ENCODE measurements around the gene COMT.

Gene COMT

GRCh38 chr22:19916941-19917340 lies 24.6 kb upstream of the COMT start:
- CTCF ChIA-PET = interaction anchor here (1.4 to 11.5 kb wide), 2 partner anchors 160 to 186 kb away, joined by 4 to 444 read pairs; no protein-coding TSS in a partner anchor
- POLR2A ChIA-PET = no interaction called here
- H3K4me3 ChIP-seq (ENCODE audit: low read depth, low read length) = no peak overlapping the region
- DNase-seq (ENCODE audit: low read depth, low spot score) = no peak
- TF ChIP-seq, protein P1, sequence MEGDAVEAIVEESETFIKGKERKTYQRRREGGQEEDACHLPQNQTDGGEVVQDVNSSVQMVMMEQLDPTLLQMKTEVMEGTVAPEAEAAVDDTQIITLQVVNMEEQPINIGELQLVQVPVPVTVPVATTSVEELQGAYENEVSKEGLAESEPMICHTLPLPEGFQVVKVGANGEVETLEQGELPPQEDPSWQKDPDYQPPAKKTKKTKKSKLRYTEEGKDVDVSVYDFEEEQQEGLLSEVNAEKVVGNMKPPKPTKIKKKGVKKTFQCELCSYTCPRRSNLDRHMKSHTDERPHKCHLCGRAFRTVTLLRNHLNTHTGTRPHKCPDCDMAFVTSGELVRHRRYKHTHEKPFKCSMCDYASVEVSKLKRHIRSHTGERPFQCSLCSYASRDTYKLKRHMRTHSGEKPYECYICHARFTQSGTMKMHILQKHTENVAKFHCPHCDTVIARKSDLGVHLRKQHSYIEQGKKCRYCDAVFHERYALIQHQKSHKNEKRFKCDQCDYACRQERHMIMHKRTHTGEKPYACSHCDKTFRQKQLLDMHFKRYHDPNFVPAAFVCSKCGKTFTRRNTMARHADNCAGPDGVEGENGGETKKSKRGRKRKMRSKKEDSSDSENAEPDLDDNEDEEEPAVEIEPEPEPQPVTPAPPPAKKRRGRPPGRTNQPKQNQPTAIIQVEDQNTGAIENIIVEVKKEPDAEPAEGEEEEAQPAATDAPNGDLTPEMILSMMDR (IDR thresholded peaks at IDR 0.05; ENCODE audit: insufficient read depth, low read length, missing control alignments) = no peak

DNA sequence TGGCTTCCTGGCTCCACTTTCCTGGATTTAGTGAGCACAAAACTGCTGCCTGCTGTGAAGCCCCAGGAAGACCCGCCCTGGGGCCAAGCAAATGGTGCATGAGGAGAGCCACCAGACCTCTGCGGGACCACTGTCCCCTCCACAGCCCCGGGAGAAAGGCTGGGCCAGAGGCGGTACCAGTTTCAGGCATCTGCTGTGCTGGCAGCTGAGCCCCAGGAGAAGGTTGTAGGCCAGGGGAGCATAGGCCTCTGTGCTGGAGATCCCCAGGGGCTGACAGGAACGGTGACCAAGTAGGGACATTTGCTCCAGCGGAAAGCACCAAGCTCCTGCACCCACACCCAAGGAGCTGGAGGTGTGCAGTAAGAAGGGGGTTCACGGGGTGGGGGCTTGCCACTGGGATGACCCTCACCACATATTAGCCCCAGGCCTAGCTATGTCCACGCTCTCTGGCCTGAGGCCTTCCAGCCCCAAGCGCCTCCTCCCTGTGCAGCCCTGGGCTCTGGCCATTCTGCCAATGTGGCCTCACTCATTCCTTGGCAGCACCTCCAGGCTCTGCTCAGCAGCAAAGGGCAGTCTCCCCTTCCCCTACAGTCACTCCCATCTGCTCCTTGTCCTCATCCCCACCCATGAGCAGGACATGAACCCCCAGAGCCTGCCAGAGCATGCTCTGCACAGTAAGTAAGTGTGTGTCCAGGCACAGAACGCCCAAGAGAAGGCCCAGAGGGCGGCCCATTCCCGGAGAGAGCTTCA lies 24.0 kb upstream of the COMT start:
- ChIA-PET POLR2A (no interaction called here), CTCF (interaction anchor here (1.1 to 11.5 kb wide), 3 partner anchors 7 to 186 kb away, joined by 3 to 444 read pairs (median 4); no protein-coding TSS in a partner anchor)
- DNase-seq (ENCODE audit: low read depth, low spot score) = no peak
- TF ChIP-seq, protein P1 (IDR thresholded peaks at IDR 0.05; ENCODE audit: insufficient read depth, low read length, missing control alignments) = no peak
- H3K4me3 ChIP-seq (ENCODE audit: low read depth, low read length) = no peak overlapping the region

DNA sequence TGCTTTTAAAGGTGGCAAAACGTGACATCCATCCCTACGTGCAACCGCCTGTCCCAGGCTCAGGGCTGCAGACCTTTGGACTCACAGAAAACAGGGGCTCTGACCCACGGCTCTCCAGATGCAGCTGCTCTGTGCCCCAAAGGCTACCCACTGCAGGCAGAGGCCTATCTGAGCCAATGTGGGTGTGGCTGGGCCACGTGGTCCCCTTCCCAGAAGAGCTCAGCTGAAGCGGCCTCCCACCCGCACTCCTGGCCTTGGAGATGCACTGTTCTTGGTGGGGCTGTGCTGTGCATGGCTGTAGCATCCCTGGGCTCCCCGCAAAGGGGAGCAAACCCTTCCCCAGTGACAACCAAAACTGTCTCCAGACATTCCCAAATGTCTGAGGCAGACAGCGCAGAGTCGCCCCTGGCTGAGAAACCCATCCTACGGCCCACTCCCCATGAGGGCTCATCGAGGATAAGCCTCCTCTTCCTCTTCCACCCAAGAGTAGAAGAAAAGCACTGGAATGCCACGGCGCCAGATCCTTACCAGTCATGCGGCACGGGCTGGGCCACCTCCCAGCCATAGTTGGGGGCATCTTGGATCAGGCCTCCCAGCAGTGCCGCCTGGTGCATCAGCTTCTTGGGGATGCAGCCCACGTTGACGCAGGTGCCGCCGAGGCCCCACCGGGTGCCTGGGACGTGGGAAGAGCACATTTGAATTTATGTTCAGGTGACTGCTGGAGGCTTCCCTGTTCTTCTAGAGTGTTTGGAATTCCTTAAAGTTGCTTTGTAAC lies 23.1 kb upstream of the COMT start:
- DNase-seq (ENCODE audit: low read depth, low spot score) = no peak
- ChIA-PET POLR2A (no interaction called here), CTCF (interaction anchor here (1.1 to 11.5 kb wide), 4 partner anchors 8 to 187 kb away, joined by 3 to 444 read pairs (median 8); no protein-coding TSS in a partner anchor)
- TF ChIP-seq, protein P1 (IDR thresholded peaks at IDR 0.05; ENCODE audit: insufficient read depth, low read length, missing control alignments) = no peak
- H3K4me3 ChIP-seq (ENCODE audit: low read depth, low read length) = no peak overlapping the region

GRCh38 chr22:19919701-19920363 lies 21.7 kb upstream of the COMT start:
- DNase-seq (ENCODE audit: low read depth, low spot score) = no peak
- ChIA-PET POLR2A (no interaction called here), CTCF (interaction anchor here (1.0 to 11.5 kb wide), 3 partner anchors 8 to 189 kb away, joined by 3 to 444 read pairs (median 11); no protein-coding TSS in a partner anchor)
- H3K4me3 ChIP-seq (ENCODE audit: low read depth, low read length) = no peak overlapping the region
- TF ChIP-seq, protein P1 (IDR thresholded peaks at IDR 0.05; ENCODE audit: insufficient read depth, low read length, missing control alignments) = no peak

- no peak for DNase-seq (ENCODE audit: low read depth, low spot score)
- ChIA-PET POLR2A (no interaction called here), CTCF (interaction anchor here (2.9 to 3.4 kb wide), 2 partner anchors 11 to 191 kb away, joined by 11 to 25 read pairs; no protein-coding TSS in a partner anchor)
- TF ChIP-seq, protein P1 (IDR thresholded peaks at IDR 0.05; ENCODE audit: insufficient read depth, low read length, missing control alignments) = no peak
- no peak overlapping the region for H3K4me3 ChIP-seq (ENCODE audit: low read depth, low read length)
These were observed 20.0 kb upstream of the COMT start for GRCh38 chr22:19921544-19922081.

Measured in AG04449 (cell line).